Mesendoderm (in vitro differentiated cells): ENCODE data around the gene TUT7.

ENCODE experiments used
- DNase-seq: peaks from one replicate; pipeline ENCODE4 v3.0.0; 2013
- H2AK5ac ChIP-seq: 2 replicates; pipeline ENCODE4 v1.6.1; 2013; ENCODE audit warnings: low read length, inconsistent platforms
- H2BK120ac ChIP-seq: 2 replicates; pipeline ENCODE4 v1.6.1; 2013; ENCODE audit warnings: low read depth, mild to moderate bottlenecking, low read length, moderate library complexity, mixed read lengths
- H2BK15ac ChIP-seq: replicated peaks from 2 replicates; pipeline ENCODE4 v1.6.1; 2013; ENCODE audit warnings: low read depth, mild to moderate bottlenecking, moderate library complexity
- H2BK5ac ChIP-seq: 2 replicates; pipeline ENCODE4 v1.6.1; 2013; ENCODE audit warnings: low read length, inconsistent platforms
- H3K18ac ChIP-seq: 2 replicates; pipeline ENCODE4 v1.6.1; 2013; ENCODE audit warnings: mild to moderate bottlenecking, low read length, mixed read lengths
- H3K23ac ChIP-seq: one replicate; pipeline ENCODE4 v1.6.1; 2013; ENCODE audit warnings: low read length
- H3K27ac ChIP-seq: 2 replicates; pipeline ENCODE4 v1.5.1; 2013; ENCODE audit warnings: low read depth, mild to moderate bottlenecking, inconsistent platforms, low read length, moderate library complexity
- H3K27me3 ChIP-seq: 2 replicates; pipeline ENCODE4 v1.6.1; 2013; ENCODE audit warnings: low read length, control low read depth, mild to moderate bottlenecking, inconsistent platforms; ENCODE audit not compliant: insufficient read depth, poor library complexity
- H3K36me3 ChIP-seq: 2 replicates; pipeline ENCODE4 v1.6.1; 2013; ENCODE audit warnings: low read length, inconsistent platforms; ENCODE audit not compliant: control insufficient read depth, insufficient read depth
- H3K4ac ChIP-seq: one replicate; pipeline ENCODE4 v1.6.1; 2013; ENCODE audit warnings: low read depth, mild to moderate bottlenecking, low read length, moderate library complexity
- H3K4me1 ChIP-seq: 2 replicates; pipeline ENCODE4 v1.6.1; 2013; ENCODE audit warnings: low read depth, low read length, inconsistent platforms; ENCODE audit not compliant: control insufficient read depth
- H3K4me2 ChIP-seq: 2 replicates; pipeline ENCODE4 v1.6.1; 2013; ENCODE audit warnings: low read length
- H3K4me3 ChIP-seq: 2 replicates; pipeline ENCODE4 v1.5.1; 2013; ENCODE audit warnings: mild to moderate bottlenecking, low read length
- H3K56ac ChIP-seq: one replicate; pipeline ENCODE4 v1.6.1; 2013; ENCODE audit warnings: low read length
- H3K79me1 ChIP-seq: 2 replicates; pipeline ENCODE4 v1.6.1; 2013; ENCODE audit warnings: low read length, inconsistent platforms
- H3K79me2 ChIP-seq: 2 replicates; pipeline ENCODE4 v1.6.1; 2013; ENCODE audit warnings: mild to moderate bottlenecking, low read length; ENCODE audit not compliant: control insufficient read depth, insufficient read depth
- H3K9ac ChIP-seq: 2 replicates; pipeline ENCODE4 v1.6.1; 2013; ENCODE audit warnings: low read length, inconsistent platforms
- H4K5ac ChIP-seq: one replicate; pipeline ENCODE4 v1.6.1; 2013; ENCODE audit warnings: low read length
- H4K8ac ChIP-seq: one replicate; pipeline ENCODE4 v1.6.1; 2013; ENCODE audit warnings: low read depth, mild to moderate bottlenecking, control low read depth, low read length, moderate library complexity
- WGBS: extraction: QIAGEN DNeasy Blood & Tissue Kit; methylation state at CpG from one replicate; pipeline ENCODE4 v1.1.7; 2013; ENCODE audit warnings: low lambda C conversion rate, missing lambda C conversion rate; ENCODE audit not compliant: insufficient coverage; ENCODE audit errors: extremely low coverage; 5-methylcytosine and 5-hydroxymethylcytosine counted together

The TUT7 gene

GRCh38 chr9:86344818-86345217 lies 9.4 kb downstream of the TUT7 start:
- Histone ChIP-seq H2BK120ac (no peak overlapping the region), H2BK15ac (no peak overlapping the region), H2AK5ac (no peak overlapping the region), H3K23ac (no peak overlapping the region), H3K4me2 (no peak overlapping the region), H3K79me1 (peaks cover 2% of the 10 kb centered on the region), H2BK5ac (no peak overlapping the region), H4K8ac (no peak overlapping the region), H3K4me1 (no peaks in the 10 kb centered on the region), H3K36me3 (no peaks in the 10 kb centered on the region), H3K4ac (no peak overlapping the region), H4K5ac (no peak overlapping the region), H3K79me2 (peaks cover 5% of the 10 kb centered on the region), H3K18ac (no peak overlapping the region), H3K4me3 (no peak overlapping the region), H3K56ac (no peak overlapping the region), H3K9ac (no peak overlapping the region), H3K27me3 (no peaks in the 10 kb centered on the region), H3K27ac (no peak overlapping the region)
- no CpG with 5 or more reads among the region's 2 CpGs for WGBS
- DNase-seq = no peak

- WGBS = no CpG with 5 or more reads among the region's 3 CpGs
- no peak for DNase-seq
- peaks cover 1% of the 10 kb centered on the region for H3K36me3 ChIP-seq
- H3K4ac ChIP-seq = no peak overlapping the region
- H3K4me1 ChIP-seq = no peaks in the 10 kb centered on the region
- no peak overlapping the region for H3K23ac ChIP-seq
- H2BK5ac ChIP-seq = no peak overlapping the region
- H3K9ac ChIP-seq = no peak overlapping the region
- no peaks in the 10 kb centered on the region for H3K27me3 ChIP-seq
- no peaks in the 10 kb centered on the region for H3K79me2 ChIP-seq
- no peak overlapping the region for H2BK120ac ChIP-seq
- no peaks in the 10 kb centered on the region for H3K79me1 ChIP-seq
- H3K27ac ChIP-seq = no peak overlapping the region
- H3K18ac ChIP-seq = no peak overlapping the region
- H3K4me2 ChIP-seq = no peak overlapping the region
- no peak overlapping the region for H4K8ac ChIP-seq
- H4K5ac ChIP-seq = no peak overlapping the region
- no peak overlapping the region for H3K56ac ChIP-seq
- no peak overlapping the region for H3K4me3 ChIP-seq
- H2AK5ac ChIP-seq = no peak overlapping the region
- H2BK15ac ChIP-seq = no peak overlapping the region
Measured at GRCh38 chr9:86342269-86342668, 11.9 kb downstream of the TUT7 start.

- no peak overlapping the region for H2AK5ac ChIP-seq
- no peak overlapping the region for H4K8ac ChIP-seq
- no peak for DNase-seq
- no peaks in the 10 kb centered on the region for H3K79me1 ChIP-seq
- H3K79me2 ChIP-seq = no peaks in the 10 kb centered on the region
- no peak overlapping the region for H2BK5ac ChIP-seq
- no peaks in the 10 kb centered on the region for H3K4me1 ChIP-seq
- H3K36me3 ChIP-seq = peaks cover 1% of the 10 kb centered on the region
- H3K23ac ChIP-seq = no peak overlapping the region
- H3K4me2 ChIP-seq = no peak overlapping the region
- no CpG with 5 or more reads among the region's 3 CpGs for WGBS
- H2BK15ac ChIP-seq = no peak overlapping the region
- no peak overlapping the region for H4K5ac ChIP-seq
- H3K9ac ChIP-seq = no peak overlapping the region
- H3K18ac ChIP-seq = no peak overlapping the region
- no peaks in the 10 kb centered on the region for H3K27me3 ChIP-seq
- no peak overlapping the region for H2BK120ac ChIP-seq
- H3K56ac ChIP-seq = no peak overlapping the region
- no peak overlapping the region for H3K27ac ChIP-seq
- no peak overlapping the region for H3K4me3 ChIP-seq
- H3K4ac ChIP-seq = no peak overlapping the region
Measured at GRCh38 chr9:86341007-86341491, 13.2 kb downstream of the TUT7 start.

GRCh38 chr9:86340356-86341006 lies 13.7 kb downstream of the TUT7 start:
- Histone ChIP-seq H3K27ac (no peak overlapping the region), H3K27me3 (no peaks in the 10 kb centered on the region), H2BK120ac (no peak overlapping the region), H3K36me3 (peaks cover 1% of the 10 kb centered on the region), H4K8ac (no peak overlapping the region), H3K23ac (no peak overlapping the region), H3K56ac (no peak overlapping the region), H3K18ac (no peak overlapping the region), H2BK5ac (no peak overlapping the region), H2AK5ac (no peak overlapping the region), H3K4ac (no peak overlapping the region), H3K79me1 (no peaks in the 10 kb centered on the region), H3K79me2 (no peaks in the 10 kb centered on the region), H4K5ac (no peak overlapping the region), H3K9ac (no peak overlapping the region), H2BK15ac (no peak overlapping the region), H3K4me1 (no peaks in the 10 kb centered on the region), H3K4me2 (no peak overlapping the region), H3K4me3 (no peak overlapping the region)
- no CpG with 5 or more reads among the region's 1 CpG for WGBS
- DNase-seq = no peak

- Histone ChIP-seq H3K9ac (no peak overlapping the region), H3K4me1 (no peaks in the 10 kb centered on the region), H3K4me2 (no peak overlapping the region), H3K27ac (no peak overlapping the region), H3K18ac (no peak overlapping the region), H2BK15ac (no peak overlapping the region), H2AK5ac (no peak overlapping the region), H3K36me3 (peaks cover 1% of the 10 kb centered on the region), H3K79me2 (no peaks in the 10 kb centered on the region), H3K23ac (no peak overlapping the region), H4K8ac (no peak overlapping the region), H2BK5ac (no peak overlapping the region), H3K79me1 (no peaks in the 10 kb centered on the region), H2BK120ac (no peak overlapping the region), H4K5ac (no peak overlapping the region), H3K4me3 (no peak overlapping the region), H3K56ac (no peak overlapping the region), H3K27me3 (no peaks in the 10 kb centered on the region), H3K4ac (no peak overlapping the region)
- DNase-seq = no peak
- no CpG with 5 or more reads among the region's 9 CpGs for WGBS
Measured at GRCh38 chr9:86337469-86338108, 16.6 kb downstream of the TUT7 start.
